GM19463 (cell line): ENCODE measurements around the gene LONP1.

Experiments used
- ATAC-seq: cut with Tn5 transposase; IDR thresholded peaks from one replicate; pipeline ENCODE4 v1.9.1; 2021; ENCODE audit warnings: mild to moderate bottlenecking, moderate library complexity; ENCODE audit not compliant: unreplicated experiment

LONP1 gene

GRCh38 chr19:5655412-5655811, 64.5 kb downstream of the LONP1 start:
- ATAC-seq = no peak

GRCh38 chr19:5654931-5655330, 65.0 kb downstream of the LONP1 start:
- ATAC-seq = no peak

GRCh38 chr19:5652261-5652660, 67.7 kb downstream of the LONP1 start:
- ATAC-seq = no peak

DNA sequence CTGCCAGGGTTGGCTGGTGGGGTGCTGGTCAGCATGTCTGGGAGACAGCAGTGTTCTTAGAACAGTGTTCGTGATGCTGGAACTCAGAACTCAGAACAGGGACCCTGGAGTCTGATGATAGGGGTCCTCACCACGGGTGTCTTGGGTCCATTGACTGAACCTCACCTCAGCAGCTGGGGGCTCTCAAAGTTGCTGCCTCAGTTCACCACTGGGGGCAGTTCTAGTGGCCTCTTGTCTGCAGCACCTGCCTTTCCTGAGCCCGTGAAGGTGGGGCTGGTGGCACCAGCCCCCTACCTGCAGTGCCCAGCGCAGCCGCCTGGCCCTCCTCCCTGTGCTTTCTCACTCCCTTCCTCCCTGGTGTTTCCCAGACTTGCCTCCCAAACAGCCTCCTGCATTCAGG, 68.6 kb downstream of the LONP1 start:
- ATAC-seq = no peak

- no peak for ATAC-seq
Measured at GRCh38 chr19:5648464-5648863, 71.5 kb downstream of the LONP1 start.

- ATAC-seq = no peak
Measured at GRCh38 chr19:5646703-5647102, 73.2 kb downstream of the LONP1 start.

- no peak for ATAC-seq
Measured at GRCh38 chr19:5645409-5645808, 74.5 kb downstream of the LONP1 start.

DNA sequence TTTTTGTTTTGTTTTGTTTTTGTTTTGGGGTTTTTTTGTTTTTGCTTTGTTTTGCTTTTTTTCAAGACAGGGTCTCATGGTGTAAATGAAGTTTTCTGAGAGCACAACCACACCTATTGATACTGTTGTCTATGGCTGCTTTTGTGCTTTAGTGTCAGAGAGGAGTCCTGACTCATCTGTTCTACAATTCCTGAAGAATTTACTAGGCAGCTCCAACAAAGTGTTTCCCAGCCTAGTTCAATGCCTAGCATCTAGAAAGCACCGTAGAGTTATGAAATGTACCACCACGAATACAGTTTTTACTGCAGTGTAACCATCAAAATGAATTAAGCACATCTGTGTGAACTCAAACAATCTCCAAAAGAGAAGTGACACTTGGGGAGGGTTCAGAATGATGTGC, 75.9 kb downstream of the LONP1 start:
- no peak for ATAC-seq

DNA sequence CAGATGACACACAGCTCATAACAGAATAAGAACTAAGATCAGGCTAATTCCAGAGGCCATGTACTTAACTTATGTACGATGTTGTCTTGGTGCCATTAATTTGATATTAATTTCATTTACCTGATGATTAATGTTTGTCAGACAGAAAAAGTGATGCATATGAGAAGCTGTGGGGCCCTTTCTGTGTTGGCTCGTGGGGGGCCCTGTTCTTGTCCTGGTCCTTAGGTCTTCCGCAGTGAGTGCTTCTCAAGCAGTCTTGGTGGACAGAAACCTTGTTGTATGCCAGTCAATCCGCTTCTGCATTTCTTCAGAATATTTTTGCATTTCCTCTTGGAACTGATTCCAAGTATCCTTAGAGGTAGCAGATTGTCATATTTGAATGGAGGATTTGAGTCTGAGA, 76.9 kb downstream of the LONP1 start:
- ATAC-seq = no peak

DNA sequence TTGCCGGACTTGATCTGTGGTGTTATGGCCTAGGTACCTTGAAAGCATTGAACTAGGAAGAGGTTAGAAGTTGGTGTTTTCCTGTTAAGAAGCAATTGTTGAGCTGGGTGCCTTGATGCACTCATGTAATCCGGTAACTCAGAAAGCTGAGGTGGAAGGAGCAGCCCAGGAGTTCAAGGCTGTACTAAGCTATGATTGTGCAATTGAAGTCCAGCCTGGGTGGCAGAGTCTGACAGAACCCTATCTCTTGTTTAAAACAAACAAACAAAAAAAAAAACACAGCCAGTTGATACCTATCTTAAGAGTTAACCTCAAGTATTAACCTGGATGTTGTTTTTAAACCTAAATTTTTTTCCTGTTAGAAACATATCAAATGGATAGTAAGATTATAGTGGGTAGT, 77.7 kb downstream of the LONP1 start:
- no peak for ATAC-seq
